ENCODE measurements around the gene RAMP1.

RAMP1 gene

GRCh38 chr2:237900891-237901831, 41.7 kb downstream of the RAMP1 start:
- Histone ChIP-seq H3K4me2 (no peak overlapping the region), H3K9me3 (no peaks in the 10 kb centered on the region), H3K27ac (0 out of 2 replicates have a peak overlapping the region, but pooled peaks have one; percentile 79), H4K20me1 (no peaks in the 10 kb centered on the region), H3K4me3 (no peak overlapping the region), H3K4me1 (peaks cover 78% of the 10 kb centered on the region), H3K36me3 (no peaks in the 10 kb centered on the region), H3K27me3 (no peaks in the 10 kb centered on the region), H3K9ac (no peak overlapping the region)
- no peak for TF ChIP-seq Cebpa-rat (IDR thresholded peaks at IDR 0.05)

DNA sequence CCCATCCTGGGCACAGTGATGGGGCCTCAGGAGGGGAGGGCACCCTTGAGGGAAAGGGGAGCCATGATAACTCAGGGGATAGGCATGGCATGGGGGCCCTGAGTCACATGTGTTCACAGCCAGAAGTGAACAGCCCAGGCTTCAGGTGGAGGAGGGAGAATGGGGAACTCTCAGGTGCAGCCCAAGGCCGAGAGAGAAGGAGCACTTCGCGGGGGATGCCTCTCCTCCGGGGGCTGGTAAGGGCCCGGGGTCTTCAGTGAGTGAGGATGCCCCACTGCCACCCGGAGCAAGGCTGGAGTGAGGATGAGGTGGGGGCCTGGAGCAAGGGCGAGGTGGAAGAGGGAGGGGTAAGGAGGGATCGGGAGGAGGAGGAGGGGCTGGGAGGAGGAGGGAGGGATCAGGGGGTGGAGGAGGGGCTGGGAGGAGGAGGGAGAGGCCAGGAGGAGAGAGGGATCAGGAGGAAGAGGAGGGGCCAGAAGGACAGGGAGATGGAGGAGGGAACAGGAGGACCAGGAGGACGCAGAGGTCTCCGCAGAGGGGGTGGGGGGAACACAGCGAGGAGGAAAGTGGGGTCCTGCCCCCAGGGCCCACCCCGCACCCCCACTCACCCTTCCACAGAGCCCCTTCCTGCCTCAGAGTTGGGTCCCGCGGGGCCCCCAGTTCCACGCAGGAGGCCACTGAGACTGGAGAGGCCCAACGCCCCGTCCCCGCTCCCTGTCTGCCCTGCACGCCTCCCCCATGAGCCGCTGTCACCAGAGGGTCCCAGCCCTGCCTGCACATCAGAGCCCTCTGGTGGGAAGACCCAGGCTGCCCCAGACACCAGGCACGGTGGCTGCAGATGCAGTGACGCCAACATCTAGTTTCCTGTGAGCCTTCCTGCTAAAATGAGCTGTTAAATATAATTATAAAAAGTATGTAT, 42.8 kb downstream of the RAMP1 start:
- no peaks in the 10 kb centered on the region for H3K36me3 ChIP-seq
- H3K4me1 ChIP-seq = peaks cover 70% of the 10 kb centered on the region
- no peaks in the 10 kb centered on the region for H3K27me3 ChIP-seq
- no peak for TF ChIP-seq Cebpa-rat (IDR thresholded peaks at IDR 0.05)
- H4K20me1 ChIP-seq = no peaks in the 10 kb centered on the region
- peak overlapping the region; percentile 81 for H3K4me2 ChIP-seq
- no peak overlapping the region for H3K4me3 ChIP-seq
- H3K27ac ChIP-seq = peak overlapping the region; percentile 79
- no peak overlapping the region for H3K9ac ChIP-seq
- H3K9me3 ChIP-seq = peaks cover 6% of the 10 kb centered on the region

DNA sequence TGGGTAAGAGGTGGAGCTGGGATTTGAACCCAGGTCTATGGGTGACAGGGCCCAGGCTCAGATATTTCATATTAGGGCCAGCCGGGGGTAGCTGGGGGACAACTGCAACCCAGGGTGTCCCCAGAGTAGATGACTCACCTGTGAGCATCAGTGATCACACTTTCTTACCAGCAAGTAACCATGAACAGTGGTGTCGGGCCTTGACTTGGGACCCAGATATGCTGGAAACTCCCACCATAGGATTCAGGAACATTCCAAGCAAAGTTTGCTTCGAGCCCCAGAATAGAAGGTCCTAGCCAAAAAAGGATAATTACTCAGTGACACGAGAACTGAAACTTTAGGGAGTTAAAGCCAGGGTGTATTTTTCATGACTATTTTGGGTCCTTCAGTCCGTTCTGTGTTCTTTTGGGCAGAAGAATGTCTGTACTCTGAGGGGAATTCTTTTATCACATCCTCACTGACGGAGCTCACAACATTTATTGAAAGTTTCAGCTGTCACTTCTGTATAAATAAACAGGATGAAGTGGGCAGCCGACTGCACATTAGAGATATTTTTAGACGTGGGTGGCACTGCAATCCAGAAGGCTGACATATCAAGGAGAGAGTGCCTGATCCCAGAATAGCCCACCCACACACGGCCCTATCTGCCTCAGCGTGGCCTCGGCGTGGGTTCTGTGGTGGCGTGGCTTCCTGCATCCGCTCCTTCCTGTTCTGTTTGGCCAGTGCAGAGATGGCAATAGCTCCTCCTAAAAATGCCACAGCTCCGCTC, 45.6 kb downstream of the RAMP1 start:
- H3K9ac ChIP-seq = peak overlapping the region; percentile 70
- H3K4me2 ChIP-seq = peak overlapping the region; percentile 81
- H3K4me3 ChIP-seq = peak overlapping the region; percentile 3; the same call in 1 of the 2 replicates
- no peak for TF ChIP-seq Cebpa-rat (IDR thresholded peaks at IDR 0.05)
- no peaks in the 10 kb centered on the region for H3K36me3 ChIP-seq
- peaks cover 58% of the 10 kb centered on the region for H3K4me1 ChIP-seq
- no peaks in the 10 kb centered on the region for H3K27me3 ChIP-seq
- H3K9me3 ChIP-seq = peaks cover 18% of the 10 kb centered on the region
- no peaks in the 10 kb centered on the region for H4K20me1 ChIP-seq
- peak overlapping the region; percentile 79 for H3K27ac ChIP-seq

DNA sequence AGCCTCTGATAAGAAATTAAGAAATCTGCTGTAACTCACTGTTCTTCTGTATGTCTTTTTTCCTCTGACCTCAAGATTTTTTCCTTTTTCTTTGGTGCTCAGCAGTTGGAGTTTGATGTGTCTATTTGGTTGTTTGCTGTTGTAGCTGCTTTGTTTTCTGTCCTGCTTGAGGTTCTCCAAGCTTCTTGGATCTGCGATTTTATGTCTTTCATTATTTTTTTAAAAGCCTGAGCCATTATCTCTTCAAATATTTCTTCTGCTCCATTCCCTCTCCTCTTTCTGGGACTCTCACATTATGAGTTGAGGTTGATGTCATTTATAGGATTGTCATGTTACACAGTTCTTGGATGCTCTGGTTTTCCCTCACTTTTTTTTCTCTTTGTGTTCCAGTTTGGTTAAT, 47.7 kb downstream of the RAMP1 start:
- peaks cover 29% of the 10 kb centered on the region for H3K9me3 ChIP-seq
- no peak for TF ChIP-seq Cebpa-rat (IDR thresholded peaks at IDR 0.05)
- H4K20me1 ChIP-seq = no peaks in the 10 kb centered on the region
- no peaks in the 10 kb centered on the region for H3K36me3 ChIP-seq
- no peak overlapping the region for H3K4me3 ChIP-seq
- H3K4me2 ChIP-seq = no peak overlapping the region
- no peak overlapping the region for H3K9ac ChIP-seq
- H3K27me3 ChIP-seq = no peaks in the 10 kb centered on the region
- H3K27ac ChIP-seq = no peak overlapping the region
- H3K4me1 ChIP-seq = peaks cover 53% of the 10 kb centered on the region

DNA sequence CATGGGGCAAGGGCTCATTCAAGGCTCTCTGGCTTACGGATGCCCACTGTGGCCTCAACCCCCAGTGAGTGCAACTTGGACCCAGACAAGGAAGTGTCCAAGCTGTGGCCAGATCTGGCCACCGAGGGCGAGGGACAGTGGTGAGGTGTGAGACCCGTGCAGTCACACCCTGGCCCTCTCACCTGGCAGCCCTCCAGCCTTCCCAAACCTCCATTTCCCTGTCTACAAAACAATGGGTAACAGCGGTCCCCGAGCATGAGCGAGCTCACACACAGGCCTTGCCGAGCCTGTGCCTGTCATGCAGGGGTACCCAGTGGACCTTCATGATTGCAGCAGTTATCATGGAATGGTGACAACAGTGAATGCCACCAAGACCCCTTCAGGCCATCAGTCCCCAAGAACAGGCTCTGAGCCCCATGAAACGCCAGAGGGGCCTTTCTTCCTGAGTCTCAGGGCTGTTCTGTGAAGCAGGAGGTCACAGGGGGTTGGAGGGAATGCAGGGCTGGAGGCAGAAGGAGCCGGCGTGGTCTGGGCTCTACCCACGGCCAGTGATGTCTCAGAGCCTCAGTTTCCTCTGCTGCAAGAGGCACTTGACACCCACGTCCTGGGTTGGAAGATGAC, 49.8 kb downstream of the RAMP1 start:
- Histone ChIP-seq H4K20me1 (no peaks in the 10 kb centered on the region), H3K36me3 (no peaks in the 10 kb centered on the region), H3K4me3 (no peak overlapping the region), H3K4me1 (peaks cover 44% of the 10 kb centered on the region), H3K9ac (no peak overlapping the region), H3K4me2 (no peak overlapping the region), H3K9me3 (peaks cover 29% of the 10 kb centered on the region), H3K27ac (peak overlapping the region; percentile 12; the same call in 1 of the 2 replicates), H3K27me3 (no peaks in the 10 kb centered on the region)
- no peak for TF ChIP-seq Cebpa-rat (IDR thresholded peaks at IDR 0.05)

DNA sequence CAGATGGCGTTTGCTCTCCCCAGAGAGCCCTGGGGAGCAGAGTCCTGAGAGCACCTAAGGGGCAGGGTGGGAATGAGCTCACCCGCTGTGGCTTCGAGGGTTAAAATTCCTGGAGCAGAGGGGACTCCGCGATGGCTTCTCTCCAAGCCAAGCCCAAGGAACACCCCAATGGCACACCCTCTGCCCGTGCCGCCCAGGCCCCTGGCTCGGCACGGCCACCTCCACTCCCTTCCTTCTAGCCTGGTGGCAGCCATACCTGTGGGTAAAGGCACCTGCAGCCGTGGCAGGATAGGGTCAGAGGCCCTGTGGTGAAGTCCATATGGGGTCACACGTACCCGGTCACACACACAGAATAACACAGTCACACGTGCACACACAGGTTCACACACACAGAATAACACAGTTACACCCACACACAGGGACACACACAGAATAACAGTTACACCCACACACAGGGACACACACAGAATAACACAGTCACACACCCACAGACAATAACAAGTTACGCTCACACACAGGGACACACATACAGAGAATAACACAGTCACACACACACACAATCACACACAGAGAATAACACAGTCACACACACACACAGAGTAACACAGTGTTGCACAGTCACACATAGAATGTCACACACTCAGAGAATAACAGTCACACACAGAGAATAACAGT, 50.5 kb downstream of the RAMP1 start:
- Histone ChIP-seq H3K4me3 (no peak overlapping the region), H3K9ac (no peak overlapping the region), H3K9me3 (peaks cover 29% of the 10 kb centered on the region), H3K27me3 (no peaks in the 10 kb centered on the region), H4K20me1 (no peaks in the 10 kb centered on the region), H3K27ac (peak overlapping the region; percentile 6; the same call in 1 of the 2 replicates), H3K4me2 (no peak overlapping the region), H3K4me1 (peaks cover 37% of the 10 kb centered on the region), H3K36me3 (no peaks in the 10 kb centered on the region)
- no peak for TF ChIP-seq Cebpa-rat (IDR thresholded peaks at IDR 0.05)

DNA sequence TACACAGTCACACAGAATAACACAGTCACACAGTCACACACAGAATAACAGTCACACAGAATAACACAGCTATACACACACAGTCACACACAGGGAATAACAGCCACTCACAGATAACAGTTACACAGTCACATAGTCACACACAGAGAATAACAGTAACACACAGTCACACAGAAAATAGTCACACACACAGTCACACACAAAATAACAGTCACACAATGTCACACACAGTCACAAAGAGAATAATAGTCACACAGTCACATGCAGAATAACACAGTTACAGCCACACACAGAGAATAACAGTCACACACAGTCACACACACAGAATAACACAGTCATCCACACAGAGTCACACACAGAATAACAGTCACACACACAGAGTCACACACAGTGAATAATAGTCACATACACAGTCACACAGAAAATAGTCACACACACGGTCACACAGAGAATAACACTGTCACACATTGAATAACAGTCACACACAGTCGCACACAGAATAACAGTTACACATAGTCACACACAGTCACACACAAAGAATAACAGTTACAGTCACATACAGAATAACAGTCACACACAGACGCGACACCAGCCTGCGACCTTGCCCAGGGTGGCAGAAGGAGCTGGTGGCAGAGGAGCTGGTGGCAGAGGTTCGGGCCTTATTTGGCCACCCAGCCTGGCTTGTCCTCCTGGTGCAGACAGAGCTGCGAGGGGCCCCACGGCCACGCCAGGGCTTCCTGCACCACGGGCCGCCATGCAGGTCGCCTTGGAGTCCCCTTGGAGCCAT, 51.3 kb downstream of the RAMP1 start:
- Histone ChIP-seq H3K4me3 (no peak overlapping the region), H3K9ac (no peak overlapping the region), H3K36me3 (no peaks in the 10 kb centered on the region), H3K9me3 (peaks cover 29% of the 10 kb centered on the region), H3K4me2 (no peak overlapping the region), H3K27me3 (no peaks in the 10 kb centered on the region), H3K27ac (no peak overlapping the region), H4K20me1 (no peaks in the 10 kb centered on the region), H3K4me1 (peaks cover 37% of the 10 kb centered on the region)
- TF ChIP-seq Cebpa-rat (IDR thresholded peaks at IDR 0.05) = no peak
